Osteoblast (primary cell): ENCODE data around the gene RNF152. TPM values are rescaled to one million over a fixed set of nuclear protein-coding genes. Genes with fewer than 3 reads are reported as not detected.

Source experiments
- DNase-seq: peaks from one replicate; pipeline ENCODE4 v3.0.0; 2011; ENCODE audit warnings: low spot score, mixed read lengths; ENCODE audit not compliant: insufficient read length; ENCODE audit errors: missing footprints
- H2AFZ ChIP-seq: 2 replicates; pipeline ENCODE4 v1.6.0; 2011; ENCODE audit warnings: mild to moderate bottlenecking, low read length
- H3K27ac ChIP-seq: 2 replicates; pipeline ENCODE4 v1.5.1; 2011; ENCODE audit warnings: mild to moderate bottlenecking, low read depth, low read length, moderate library complexity
- H3K27me3 ChIP-seq: 2 replicates; pipeline ENCODE4 v1.6.0; 2012; ENCODE audit warnings: mild to moderate bottlenecking, control low read depth, inconsistent platforms, low read length, moderate library complexity; ENCODE audit not compliant: insufficient read depth
- H3K36me3 ChIP-seq: 2 replicates; pipeline ENCODE4 v1.5.1; 2011; ENCODE audit warnings: mild to moderate bottlenecking, low read length, control low read depth, moderate library complexity; ENCODE audit not compliant: insufficient read depth
- H3K4me1 ChIP-seq: 2 replicates; pipeline ENCODE4 v1.5.1; 2011; ENCODE audit warnings: mild to moderate bottlenecking, low read length, control low read depth, moderate library complexity; ENCODE audit not compliant: insufficient read depth
- H3K4me2 ChIP-seq: 2 replicates; pipeline ENCODE4 v1.6.0; 2011; ENCODE audit warnings: mild to moderate bottlenecking, low read length; ENCODE audit not compliant: insufficient read depth
- H3K4me3 ChIP-seq: fragments of 200-600 bp; sonication (generic); 3 replicates; pipeline ENCODE4 v1.5.1; 2012; ENCODE audit warnings: mild to moderate bottlenecking, low read length, inconsistent platforms; ENCODE audit not compliant: insufficient read depth
- H3K79me2 ChIP-seq: 2 replicates; pipeline ENCODE4 v1.6.0; 2012; ENCODE audit warnings: mild to moderate bottlenecking, low read length, control low read depth, inconsistent platforms; ENCODE audit not compliant: insufficient read depth
- H3K9me3 ChIP-seq: 2 replicates; pipeline ENCODE4 v1.5.1; 2011; ENCODE audit warnings: low read depth, low read length, control low read depth
- H4K20me1 ChIP-seq: 2 replicates; pipeline ENCODE4 v1.6.0; 2012; ENCODE audit warnings: mild to moderate bottlenecking, low read length, control low read depth; ENCODE audit not compliant: insufficient read depth
- CTCF ChIP-seq: IDR thresholded peaks from 2 replicates; pipeline ENCODE4 v1.5.1; 2011; ENCODE audit warnings: mild to moderate bottlenecking, low read depth, low read length, moderate library complexity; ENCODE audit errors: extremely low read depth
- total RNA-seq: library from RNA; depleted of rRNA; stranded (reverse); fragments of >200 nt; gene quantifications from 2 replicates; pipeline ENCODE4 v1.2.3, GENCODE V29; 2012

RNF152 gene
- total RNA-seq, 1 donor: 3.3 TPM

- Histone ChIP-seq H3K36me3 (no peaks in the 10 kb centered on the region), H3K4me3 (peak overlapping the region; percentile 29), H3K9me3 (no peaks in the 10 kb centered on the region), H3K27me3 (no peaks in the 10 kb centered on the region), H2AFZ (peak overlapping the region; percentile 16), H3K79me2 (no peaks in the 10 kb centered on the region), H3K4me1 (peaks cover 12% of the 10 kb centered on the region), H4K20me1 (no peaks in the 10 kb centered on the region), H3K27ac (peak overlapping the region; percentile 70), H3K4me2 (peak overlapping the region; percentile 61)
- no peak for TF ChIP-seq CTCF
- peak; percentile 86 for DNase-seq
These were observed 127.7 kb downstream of the RNF152 start for GRCh38 chr18:61765097-61765496.

GRCh38 chr18:61764381-61764780 is 128.4 kb downstream of the RNF152 start:
- H3K4me1 ChIP-seq: peaks cover 12% of the 10 kb centered on the region
- H3K4me2 ChIP-seq: peak overlapping the region; percentile 61
- H3K27me3 ChIP-seq: no peaks in the 10 kb centered on the region
- no peaks in the 10 kb centered on the region for H3K79me2 ChIP-seq
- peak overlapping the region; percentile 16 for H2AFZ ChIP-seq
- no peak for DNase-seq
- H3K4me3 ChIP-seq: peak overlapping the region; percentile 29
- no peaks in the 10 kb centered on the region for H4K20me1 ChIP-seq
- no peak for TF ChIP-seq CTCF
- peak overlapping the region; percentile 70 for H3K27ac ChIP-seq
- H3K9me3 ChIP-seq: no peaks in the 10 kb centered on the region
- H3K36me3 ChIP-seq: no peaks in the 10 kb centered on the region

- Histone ChIP-seq H4K20me1 (no peaks in the 10 kb centered on the region), H3K36me3 (no peaks in the 10 kb centered on the region), H3K4me3 (no peak overlapping the region), H3K79me2 (no peaks in the 10 kb centered on the region), H3K27me3 (no peaks in the 10 kb centered on the region), H3K4me2 (no peak overlapping the region), H3K27ac (no peak overlapping the region), H3K4me1 (peaks cover 12% of the 10 kb centered on the region), H3K9me3 (no peaks in the 10 kb centered on the region), H2AFZ (no peak overlapping the region)
- DNase-seq: no peak
- TF ChIP-seq CTCF: no peak
These were observed 130.9 kb downstream of the RNF152 start for GRCh38 chr18:61761875-61762274.
